ENCODE data around the gene SMG6.

GRCh38 chr17:2149934-2150333, 153.7 kb downstream of the SMG6 start:
- TF ChIP-seq GATA3 (IDR thresholded peaks at IDR 0.05; ENCODE audit: low read depth, low read length) (no peak), GATA2 (IDR thresholded peaks at IDR 0.05; ENCODE audit: low read depth, low read length) (no peak)

Data from SH-SY5Y (cell line).